ENCODE results near the gene PRUNE1. TPM values are rescaled to one million over a fixed set of nuclear protein-coding genes. Genes with fewer than 3 reads are reported as not detected.

The PRUNE1 gene
- total RNA-seq, 1 experiment from 2014 or later = 24.3 TPM

DNA sequence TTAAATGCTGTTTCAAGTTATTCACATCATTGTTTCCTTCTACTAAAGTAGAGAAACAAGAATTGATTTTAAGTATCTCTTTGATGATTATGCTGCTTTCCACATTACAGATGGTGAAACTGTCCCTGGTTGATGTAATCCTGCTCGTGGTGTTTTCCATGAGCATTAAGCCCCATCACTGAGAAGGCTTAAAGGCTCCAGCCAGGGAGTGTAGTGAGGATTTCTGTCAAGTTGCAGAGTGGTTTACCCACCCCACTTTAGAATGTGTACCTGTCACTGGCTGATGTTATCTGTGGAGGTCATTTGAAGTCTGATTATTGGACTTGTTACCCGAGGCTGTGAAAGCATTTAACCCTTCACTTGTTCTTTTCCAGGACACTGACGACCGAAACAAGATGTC, 46.5 kb upstream of the PRUNE1 start:
- CTCF ChIA-PET = no interaction called here
- peak; percentile 61 to 73 for DNase-seq
- Histone ChIP-seq H3K27me3 (replicated peaks; ENCODE audit: control insufficient read depth, insufficient read depth, low read length) (no peaks in the 10 kb centered on the region), H3K9me3 (no peaks in the 10 kb centered on the region), H3K4me1 (peaks cover 15% of the 10 kb centered on the region), H3K36me3 (ENCODE audit: control insufficient read depth, insufficient read depth, low read length) (peaks cover 5% of the 10 kb centered on the region), H3K4me3 (ENCODE audit: low read depth, low read length) (no peak overlapping the region)
- H3K4me3 Mint-ChIP-seq (ENCODE audit: unreplicated experiment) = no peak overlapping the region
- POLR2A ChIA-PET = interaction anchor here (0.6 to 2.0 kb wide), 2 partner anchors 9 to 49 kb away, joined by 3 to 8 read pairs; no protein-coding TSS in a partner anchor
- no peaks in the 10 kb centered on the region for H3K27me3 Mint-ChIP-seq (ENCODE audit: insufficient read depth, unreplicated experiment)
- H3K4me1 Mint-ChIP-seq (ENCODE audit: low read depth, unreplicated experiment) = peaks cover 40% of the 10 kb centered on the region
- BruUV-seq (replicated peaks) = no TSS peak
- TF ChIP-seq, protein P1, sequence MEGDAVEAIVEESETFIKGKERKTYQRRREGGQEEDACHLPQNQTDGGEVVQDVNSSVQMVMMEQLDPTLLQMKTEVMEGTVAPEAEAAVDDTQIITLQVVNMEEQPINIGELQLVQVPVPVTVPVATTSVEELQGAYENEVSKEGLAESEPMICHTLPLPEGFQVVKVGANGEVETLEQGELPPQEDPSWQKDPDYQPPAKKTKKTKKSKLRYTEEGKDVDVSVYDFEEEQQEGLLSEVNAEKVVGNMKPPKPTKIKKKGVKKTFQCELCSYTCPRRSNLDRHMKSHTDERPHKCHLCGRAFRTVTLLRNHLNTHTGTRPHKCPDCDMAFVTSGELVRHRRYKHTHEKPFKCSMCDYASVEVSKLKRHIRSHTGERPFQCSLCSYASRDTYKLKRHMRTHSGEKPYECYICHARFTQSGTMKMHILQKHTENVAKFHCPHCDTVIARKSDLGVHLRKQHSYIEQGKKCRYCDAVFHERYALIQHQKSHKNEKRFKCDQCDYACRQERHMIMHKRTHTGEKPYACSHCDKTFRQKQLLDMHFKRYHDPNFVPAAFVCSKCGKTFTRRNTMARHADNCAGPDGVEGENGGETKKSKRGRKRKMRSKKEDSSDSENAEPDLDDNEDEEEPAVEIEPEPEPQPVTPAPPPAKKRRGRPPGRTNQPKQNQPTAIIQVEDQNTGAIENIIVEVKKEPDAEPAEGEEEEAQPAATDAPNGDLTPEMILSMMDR (IDR thresholded peaks at IDR 0.05; ENCODE audit: insufficient read depth in 1 of 2, low read depth in 1 of 2, low read length in 1 of 2, severe bottlenecking in 1 of 2, unreplicated experiment in 1 of 2) = no peak
- peak overlapping the region; percentile 69 for H3K27ac Mint-ChIP-seq (ENCODE audit: unreplicated experiment)
- no peaks in the 10 kb centered on the region for H3K9me3 Mint-ChIP-seq (ENCODE audit: unreplicated experiment)
- H3K36me3 Mint-ChIP-seq (ENCODE audit: insufficient read depth, unreplicated experiment) = peaks cover 98% of the 10 kb centered on the region
- intact Hi-C loops (cut with micrococcal nuclease; ENCODE audit: unreplicated experiment) = loop anchor here (1.0 kb wide), 1 partner anchor 10 kb away; no protein-coding TSS in a partner anchor

DNA sequence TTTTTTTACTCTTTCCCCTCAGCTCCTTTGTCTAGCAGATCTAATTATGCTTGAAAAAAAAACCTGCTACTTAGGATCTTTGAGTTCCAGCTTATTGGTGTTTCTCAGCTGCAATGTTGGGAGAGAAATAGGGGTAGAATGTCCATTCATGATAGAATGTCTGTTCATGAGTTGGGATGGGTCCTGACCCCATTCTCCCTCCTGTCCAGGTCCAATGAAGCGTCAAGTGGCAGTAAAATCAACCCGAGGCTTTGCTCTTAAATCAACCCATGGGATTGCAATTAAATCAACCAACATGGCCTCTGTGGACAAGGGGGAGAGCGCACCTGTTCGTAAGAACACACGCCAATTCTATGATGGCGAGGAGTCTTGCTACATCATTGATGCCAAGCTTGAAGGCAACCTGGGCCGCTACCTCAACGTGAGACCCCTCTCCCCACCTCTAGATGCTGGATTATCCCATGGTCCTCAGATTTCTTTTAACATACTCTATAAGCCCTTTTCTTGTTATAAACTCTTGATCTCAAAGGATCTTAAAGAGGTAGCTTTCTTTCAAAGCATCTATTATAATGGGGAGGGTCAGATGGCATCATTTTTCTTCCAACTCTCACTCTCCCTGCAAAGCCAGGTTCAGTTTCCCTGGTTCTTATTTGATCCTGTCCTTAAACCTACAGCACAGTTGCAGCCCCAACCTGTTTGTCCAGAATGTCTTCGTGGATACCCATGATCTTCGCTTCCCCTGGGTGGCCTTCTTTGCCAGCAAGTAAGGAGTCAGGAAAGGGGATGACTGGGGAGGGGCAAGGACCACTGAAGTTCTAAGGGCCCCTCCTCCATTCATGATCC, 44.7 kb upstream of the PRUNE1 start:
- Mint-ChIP-seq H3K36me3 (ENCODE audit: insufficient read depth, unreplicated experiment) (peaks cover 98% of the 10 kb centered on the region), H3K27ac (ENCODE audit: unreplicated experiment) (peak overlapping the region; percentile 69), H3K4me1 (ENCODE audit: low read depth, unreplicated experiment) (peaks cover 46% of the 10 kb centered on the region), H3K4me3 (ENCODE audit: unreplicated experiment) (no peak overlapping the region), H3K27me3 (ENCODE audit: insufficient read depth, unreplicated experiment) (no peaks in the 10 kb centered on the region), H3K9me3 (ENCODE audit: unreplicated experiment) (no peaks in the 10 kb centered on the region)
- Histone ChIP-seq H3K4me3 (ENCODE audit: low read depth, low read length) (no peak overlapping the region), H3K9me3 (no peaks in the 10 kb centered on the region), H3K36me3 (ENCODE audit: control insufficient read depth, insufficient read depth, low read length) (peaks cover 18% of the 10 kb centered on the region), H3K4me1 (peaks cover 15% of the 10 kb centered on the region), H3K27me3 (replicated peaks; ENCODE audit: control insufficient read depth, insufficient read depth, low read length) (no peaks in the 10 kb centered on the region)
- BruUV-seq (replicated peaks) = no TSS peak
- intact Hi-C loops (cut with micrococcal nuclease; ENCODE audit: unreplicated experiment) = no loop called here
- ChIA-PET CTCF (interaction anchor here (1.0 kb wide), 1 partner anchor 18 kb away, joined by 3 read pairs; no protein-coding TSS in a partner anchor), POLR2A (interaction anchor here (0.7 to 2.0 kb wide), 3 partner anchors 8 to 41 kb away, joined by 3 to 8 read pairs (median 3); no protein-coding TSS in a partner anchor)
- no peak for DNase-seq
- TF ChIP-seq, protein P1 (IDR thresholded peaks at IDR 0.05; ENCODE audit: insufficient read depth in 1 of 2, low read depth in 1 of 2, low read length in 1 of 2, severe bottlenecking in 1 of 2, unreplicated experiment in 1 of 2) = no peak

DNA sequence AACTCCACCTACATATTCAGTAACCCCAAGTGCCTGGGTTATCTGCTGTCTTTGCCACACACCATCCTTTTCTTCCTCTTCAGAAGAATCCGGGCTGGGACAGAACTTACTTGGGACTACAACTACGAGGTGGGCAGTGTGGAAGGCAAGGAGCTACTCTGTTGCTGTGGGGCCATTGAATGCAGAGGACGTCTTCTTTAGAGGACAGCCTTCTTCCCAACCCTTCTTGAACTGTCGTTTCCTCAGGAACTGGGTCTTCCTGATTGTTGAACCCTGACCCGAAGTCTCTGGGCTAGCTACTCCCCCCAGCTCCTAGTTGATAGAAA, 44.1 kb upstream of the PRUNE1 start:
- H3K36me3 Mint-ChIP-seq (ENCODE audit: insufficient read depth, unreplicated experiment) = peaks cover 98% of the 10 kb centered on the region
- Histone ChIP-seq H3K36me3 (ENCODE audit: control insufficient read depth, insufficient read depth, low read length) (peaks cover 18% of the 10 kb centered on the region), H3K4me1 (peaks cover 18% of the 10 kb centered on the region), H3K4me3 (ENCODE audit: low read depth, low read length) (no peak overlapping the region), H3K9me3 (no peaks in the 10 kb centered on the region), H3K27me3 (replicated peaks; ENCODE audit: control insufficient read depth, insufficient read depth, low read length) (no peaks in the 10 kb centered on the region)
- H3K27ac Mint-ChIP-seq (ENCODE audit: unreplicated experiment) = no peak overlapping the region
- no peaks in the 10 kb centered on the region for H3K27me3 Mint-ChIP-seq (ENCODE audit: insufficient read depth, unreplicated experiment)
- H3K9me3 Mint-ChIP-seq (ENCODE audit: unreplicated experiment) = no peaks in the 10 kb centered on the region
- BruUV-seq (replicated peaks) = TSS peak; percentile 20
- no peak for DNase-seq
- TF ChIP-seq, protein P1 (IDR thresholded peaks at IDR 0.05; ENCODE audit: insufficient read depth in 1 of 2, low read depth in 1 of 2, low read length in 1 of 2, severe bottlenecking in 1 of 2, unreplicated experiment in 1 of 2) = no peak
- ChIA-PET POLR2A (interaction anchor here (1.5 kb wide), 1 partner anchor 10 kb away, joined by 3 read pairs; no protein-coding TSS in a partner anchor), CTCF (interaction anchor here (1.0 kb wide), 1 partner anchor 17 kb away, joined by 3 read pairs; no protein-coding TSS in a partner anchor)
- peaks cover 47% of the 10 kb centered on the region for H3K4me1 Mint-ChIP-seq (ENCODE audit: low read depth, unreplicated experiment)
- intact Hi-C loops (cut with micrococcal nuclease; ENCODE audit: unreplicated experiment) = no loop called here
- H3K4me3 Mint-ChIP-seq (ENCODE audit: unreplicated experiment) = no peak overlapping the region

Data from Caco-2 (cell line).